GM12878 (cell line): ENCODE data around the gene PCBP4. TPM values are rescaled to one million over a fixed set of nuclear protein-coding genes. Genes with fewer than 3 reads are reported as not detected.

ENCODE experiments used
- ATAC-seq: fragments of 200-7000 bp; cut with Tn5 transposase; 3 replicates; pipeline ENCODE4 v1.9.1; 2020; ENCODE audit warnings: mild to moderate bottlenecking, moderate library complexity
- BruUV-seq: library from RNA; stranded (reverse); fragments of 400-500 nt; replicated peaks from 2 replicates; lab custom pipeline; 2021; lab: Mats Ljungman, UMichigan
- CTCF ChIA-PET: fragments of 300-600 bp; sonication (Branson Sonifier 250); formaldehyde crosslinking; extraction: SDS; loops from one replicate; lab custom pipeline; 2021; ENCODE audit warnings: inconsistent platforms; lab: Yijun Ruan, JAX
- POLR2A ChIA-PET: fragments of 350-600 bp; formaldehyde crosslinking; extraction: SDS; loops from one replicate; lab custom pipeline; 2021; ENCODE audit warnings: inconsistent platforms; lab: Charles Lee
- RAD21 ChIA-PET: fragments of 300-600 bp; sonication (Branson Sonifier 250); formaldehyde crosslinking; loops from one replicate; lab custom pipeline; 2023; ENCODE audit warnings: antibody characterized with exemption; ENCODE audit not compliant: unreplicated experiment; lab: Charles Lee
- SMC1A ChIA-PET: fragments of 300-600 bp; sonication (Branson Sonifier 250); formaldehyde crosslinking; loops from one replicate; lab custom pipeline; 2023; ENCODE audit not compliant: unreplicated experiment, uncharacterized antibody; lab: Charles Lee
- DNase-seq: peaks from one replicate; pipeline ENCODE4 v3.0.0-alpha.2; 2011; ENCODE audit warnings: low read depth, low spot score
- FAIRE-seq: peaks from 3 replicates; lab custom pipeline; 2011; peaks lifted over from hg19 to GRCh38; lab: Jason Lieb, UNC
- H2AFZ ChIP-seq: 2 replicates; pipeline ENCODE4 v1.6.0; 2011; ENCODE audit warnings: low read depth, low read length, control low read depth; ENCODE audit not compliant: control insufficient read depth
- H3K27ac ChIP-seq: 2 replicates; pipeline ENCODE4 v1.5.1; 2011; ENCODE audit warnings: control low read depth; ENCODE audit not compliant: control insufficient read depth, insufficient read depth
- H3K27me3 ChIP-seq, 2 experiments: replicated peaks in 1 of 2; 2 replicates each; pipeline versions ENCODE4 v1.6.0 to v1.6.1; 2011; ENCODE audit warnings: low read length in 1 of 2; ENCODE audit not compliant: control insufficient read depth in 2 of 2, insufficient read depth in 2 of 2
- H3K36me3 ChIP-seq, 2 experiments: 2 replicates each; pipeline ENCODE4 v1.5.1; 2011; ENCODE audit warnings: low read length in 1 of 2; ENCODE audit not compliant: control insufficient read depth in 2 of 2, insufficient read depth in 2 of 2
- H3K4me1 ChIP-seq: 2 replicates; pipeline ENCODE4 v1.6.1; 2011; ENCODE audit warnings: mild to moderate bottlenecking, low read length, moderate library complexity, mixed read lengths; ENCODE audit not compliant: control insufficient read depth, insufficient read depth
- H3K4me2 ChIP-seq: 2 replicates; pipeline ENCODE4 v1.6.0; 2011; ENCODE audit warnings: control low read depth; ENCODE audit not compliant: control insufficient read depth, insufficient read depth
- H3K4me3 ChIP-seq: fragments of 200-600 bp; sonication (generic); 2 replicates; pipeline ENCODE4 v1.5.1; 2016
- H3K79me2 ChIP-seq: 2 replicates; pipeline ENCODE4 v1.6.0; 2011; ENCODE audit warnings: low read length; ENCODE audit not compliant: control insufficient read depth, insufficient read depth
- H3K9ac ChIP-seq: 2 replicates; pipeline ENCODE4 v1.8.0; 2011; ENCODE audit warnings: low read length, control low read depth, mixed read lengths; ENCODE audit not compliant: control insufficient read depth, insufficient read depth
- H3K9me3 ChIP-seq: replicated peaks from 3 replicates; pipeline ENCODE4 v1.5.1; 2011; ENCODE audit warnings: mild to moderate bottlenecking, low read length; ENCODE audit not compliant: control insufficient read depth, insufficient read depth
- H4K20me1 ChIP-seq: 2 replicates; pipeline ENCODE4 v1.6.0; 2011; ENCODE audit not compliant: control insufficient read depth, insufficient read depth
- BRCA1 ChIP-seq: IDR thresholded peaks from 2 replicates; pipeline ENCODE4 v1.6.1; 2011; ENCODE audit warnings: low read depth, low read length, improper control_type of control experiment
- CHD4 ChIP-seq: fragments of 200-600 bp; sonication (generic); IDR thresholded peaks from 2 replicates; pipeline ENCODE4 v1.6.1; 2016; ENCODE audit warnings: mild to moderate bottlenecking
- CREB1 ChIP-seq: IDR thresholded peaks from 2 replicates; pipeline ENCODE4 v1.6.1; 2012; ENCODE audit warnings: low read depth, mild to moderate bottlenecking, inconsistent platforms
- CTCF ChIP-seq, 3 experiments: IDR thresholded peaks in 2 of 3; conservative IDR thresholded peaks in 1 of 3; 2 replicates each; pipeline ENCODE4 v1.5.1; 2011; ENCODE audit warnings: low read depth in 3 of 3, low read length in 3 of 3, mild to moderate bottlenecking in 3 of 3, control low read depth in 2 of 3, moderate library complexity in 2 of 3, inconsistent platforms in 1 of 3, mixed read lengths in 1 of 3; ENCODE audit not compliant: control insufficient read depth in 2 of 3, insufficient read depth in 1 of 3; ENCODE audit errors: extremely low read depth in 1 of 3
- DPF2 ChIP-seq: fragments of 450-650 bp; IDR thresholded peaks from 2 replicates; pipeline ENCODE4 v1.6.1; 2017; ENCODE audit warnings: mild to moderate bottlenecking
- SPI1 ChIP-seq: IDR thresholded peaks from 2 replicates; pipeline ENCODE4 v1.6.1; 2011; ENCODE audit warnings: low read depth, mild to moderate bottlenecking, low read length, moderate library complexity, borderline replicate concordance; ENCODE audit not compliant: insufficient read depth
- SREBF1 ChIP-seq: IDR thresholded peaks from 2 replicates; pipeline ENCODE4 v1.6.1; 2012; ENCODE audit warnings: mild to moderate bottlenecking, low read length
- SRF ChIP-seq, 2 experiments: IDR thresholded peaks; 2 replicates each; pipeline ENCODE4 v1.6.1; 2011; ENCODE audit warnings: low read depth in 2 of 2, low read length in 2 of 2, mild to moderate bottlenecking in 1 of 2, moderate library complexity in 1 of 2
- STAT1 ChIP-seq: fragments of 450-650 bp; conservative IDR thresholded peaks from 2 replicates; pipeline ENCODE4 v1.6.1; 2014; ENCODE audit warnings: antibody characterized with exemption, mild to moderate bottlenecking
- STAT3 ChIP-seq: IDR thresholded peaks from 2 replicates; pipeline ENCODE4 v1.6.1; 2011; ENCODE audit warnings: low read depth, low read length, improper control_type of control experiment
- TAF1 ChIP-seq: IDR thresholded peaks from 2 replicates; pipeline ENCODE4 v1.6.1; 2011; ENCODE audit warnings: mild to moderate bottlenecking, low read depth, low read length, borderline replicate concordance
- TARDBP ChIP-seq: IDR thresholded peaks from 2 replicates; pipeline ENCODE4 v1.6.1; 2016; ENCODE audit warnings: borderline replicate concordance
- WRNIP1 ChIP-seq: IDR thresholded peaks from 2 replicates; pipeline ENCODE4 v1.6.1; 2011; ENCODE audit warnings: low read depth, low read length, improper control_type of control experiment, borderline replicate concordance
- WGBS: methylation state at CpG from one replicate; pipeline ENCODE4 v1.1.6; 2016; ENCODE audit warnings: low lambda C conversion rate; ENCODE audit not compliant: insufficient replicate concordance, insufficient coverage; ENCODE audit errors: missing lambda C conversion rate; 5-methylcytosine and 5-hydroxymethylcytosine counted together
- in situ Hi-C: fragments of 300-500 bp; cut with MboI; formaldehyde crosslinking; loops from 9 replicates; pipeline ENCODE4 v1.14.3; 2018; ENCODE audit warnings: mixed read lengths
- intact Hi-C: fragments of 100-400 bp; cut with micrococcal nuclease; formaldehyde crosslinking; loops from one replicate; pipeline ENCODE4 v1.14.2; 2022; ENCODE audit not compliant: unreplicated experiment
- polyA plus RNA-seq, 11 experiments: library from polyadenylated mRNA; depleted of rRNA in 4 of 11; unstranded in 6 of 11; stranded (reverse) in 5 of 11; fragments of >200 nt; fragmentation: Nextera tagmentation in 4 of 11; fragmentation: Illumina TruSeq in 1 of 11; extraction: Ambion mirVana in 4 of 11; extraction: Trizol in 1 of 11; gene quantifications; 1 replicate in 1 of 11; 2 replicates in 10 of 11; pipeline versions ENCODE4 v1.2.1 to v1.2.3, GENCODE V29; 2011 to 2016; ENCODE audit warnings: inconsistent platforms in 2 of 11, missing spikeins in 2 of 11, low read depth in 1 of 11
- total RNA-seq, 4 experiments: library from RNA; depleted of rRNA in 3 of 4; stranded (reverse); fragments of >200 nt in 3 of 4; fragmentation: Illumina TruSeq in 1 of 4; extraction: Trizol in 1 of 4; gene quantifications; 2 replicates each; pipeline versions ENCODE4 v1.2.1 to v1.2.3, GENCODE V29; 2013 to 2021
- TF ChIP-seq, protein P1 (sequence below): fragments of 450-650 bp; conservative IDR thresholded peaks from 2 replicates; pipeline ENCODE4 v1.6.1; 2017; ENCODE audit warnings: mild to moderate bottlenecking, moderate library complexity
- TF ChIP-seq, protein P2 (sequence below): fragments of 450-650 bp; IDR thresholded peaks from 2 replicates; pipeline ENCODE4 v1.6.1; 2018; ENCODE audit warnings: borderline replicate concordance, mild to moderate bottlenecking; ENCODE audit not compliant: partially characterized antibody

PCBP4 gene
- total and polyA plus RNA-seq, 10 of the 15 experiments (the other 5 are each of a cell fraction or from before 2014, with no cell fraction given) = 0.05 to 14.5 (median 4.2) TPM

DNA sequence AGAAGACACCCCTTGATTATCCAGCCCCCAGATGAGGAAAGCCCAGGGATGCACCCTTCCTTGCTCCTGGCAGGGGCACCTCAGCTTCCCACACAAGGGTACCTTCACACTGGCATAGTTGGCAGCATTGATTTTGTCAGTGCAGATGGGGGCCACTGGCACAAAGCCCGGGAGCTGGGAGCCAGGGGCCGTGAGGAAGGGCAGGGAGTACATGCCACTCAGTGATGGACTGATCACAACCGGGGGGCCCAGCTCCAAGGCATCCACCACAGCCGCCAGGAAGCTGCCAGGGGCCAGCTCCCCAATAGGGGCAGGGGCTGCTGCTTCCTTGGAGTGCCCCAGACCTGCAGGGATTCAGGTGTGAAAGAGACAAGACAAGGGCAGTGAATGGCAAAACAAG, 2.6 kb upstream of the PCBP4 start:
- TF ChIP-seq CTCF (IDR thresholded peaks at IDR 0.05 in 2 of 3, conservative IDR thresholded peaks at IDR 0.05 in 1 of 3; ENCODE audit: control insufficient read depth in 2 of 3, extremely low read depth in 1 of 3, insufficient read depth in 1 of 3, low read depth in 3 of 3, low read length in 3 of 3) (no peak), SREBF1 (no peak), TARDBP (no peak), STAT1 (no peak), SPI1 (no peak), DPF2 (no peak), CHD4 (no peak), CREB1 (no peak), TAF1 (no peak), SRF (IDR thresholded peaks at IDR 0.05; ENCODE audit: low read depth in 2 of 2, low read length in 2 of 2) (no peak), STAT3 (no peak), WRNIP1 (no peak), BRCA1 (no peak)
- TF ChIP-seq, protein P1, sequence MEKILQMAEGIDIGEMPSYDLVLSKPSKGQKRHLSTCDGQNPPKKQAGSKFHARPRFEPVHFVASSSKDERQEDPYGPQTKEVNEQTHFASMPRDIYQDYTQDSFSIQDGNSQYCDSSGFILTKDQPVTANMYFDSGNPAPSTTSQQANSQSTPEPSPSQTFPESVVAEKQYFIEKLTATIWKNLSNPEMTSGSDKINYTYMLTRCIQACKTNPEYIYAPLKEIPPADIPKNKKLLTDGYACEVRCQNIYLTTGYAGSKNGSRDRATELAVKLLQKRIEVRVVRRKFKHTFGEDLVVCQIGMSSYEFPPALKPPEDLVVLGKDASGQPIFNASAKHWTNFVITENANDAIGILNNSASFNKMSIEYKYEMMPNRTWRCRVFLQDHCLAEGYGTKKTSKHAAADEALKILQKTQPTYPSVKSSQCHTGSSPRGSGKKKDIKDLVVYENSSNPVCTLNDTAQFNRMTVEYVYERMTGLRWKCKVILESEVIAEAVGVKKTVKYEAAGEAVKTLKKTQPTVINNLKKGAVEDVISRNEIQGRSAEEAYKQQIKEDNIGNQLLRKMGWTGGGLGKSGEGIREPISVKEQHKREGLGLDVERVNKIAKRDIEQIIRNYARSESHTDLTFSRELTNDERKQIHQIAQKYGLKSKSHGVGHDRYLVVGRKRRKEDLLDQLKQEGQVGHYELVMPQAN = no peak
- TF ChIP-seq, protein P2, sequence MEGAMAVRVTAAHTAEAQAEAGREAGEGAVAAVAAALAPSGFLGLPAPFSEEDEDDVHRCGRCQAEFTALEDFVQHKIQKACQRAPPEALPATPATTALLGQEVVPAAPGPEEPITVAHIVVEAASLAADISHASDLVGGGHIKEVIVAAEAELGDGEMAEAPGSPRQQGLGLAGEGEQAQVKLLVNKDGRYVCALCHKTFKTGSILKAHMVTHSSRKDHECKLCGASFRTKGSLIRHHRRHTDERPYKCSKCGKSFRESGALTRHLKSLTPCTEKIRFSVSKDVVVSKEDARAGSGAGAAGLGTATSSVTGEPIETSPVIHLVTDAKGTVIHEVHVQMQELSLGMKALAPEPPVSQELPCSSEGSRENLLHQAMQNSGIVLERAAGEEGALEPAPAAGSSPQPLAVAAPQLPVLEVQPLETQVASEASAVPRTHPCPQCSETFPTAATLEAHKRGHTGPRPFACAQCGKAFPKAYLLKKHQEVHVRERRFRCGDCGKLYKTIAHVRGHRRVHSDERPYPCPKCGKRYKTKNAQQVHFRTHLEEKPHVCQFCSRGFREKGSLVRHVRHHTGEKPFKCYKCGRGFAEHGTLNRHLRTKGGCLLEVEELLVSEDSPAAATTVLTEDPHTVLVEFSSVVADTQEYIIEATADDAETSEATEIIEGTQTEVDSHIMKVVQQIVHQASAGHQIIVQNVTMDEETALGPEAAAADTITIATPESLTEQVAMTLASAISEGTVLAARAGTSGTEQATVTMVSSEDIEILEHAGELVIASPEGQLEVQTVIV = no peak
- Histone ChIP-seq H3K79me2 (peaks cover 5% of the 10 kb centered on the region; the same call in 1 of the 2 replicates), H2AFZ (no peak overlapping the region), H3K9me3 (no peaks in the 10 kb centered on the region), H3K36me3 (no peaks in the 10 kb centered on the region), H3K4me1 (peaks cover 14% of the 10 kb centered on the region), H3K4me3 (no peak overlapping the region), H3K27ac (no peak overlapping the region), H4K20me1 (no peaks in the 10 kb centered on the region), H3K9ac (no peak overlapping the region), H3K4me2 (no peak overlapping the region), H3K27me3 (no peaks in the 10 kb centered on the region)
- intact Hi-C loops (no loop called here), in situ Hi-C loops (no loop called here)
- ATAC-seq (no peak), FAIRE-seq (no peak), DNase-seq (no peak)
- SMC1A ChIA-PET = interaction anchor here (1.4 kb wide), 1 partner anchor 27 kb away, joined by 5 read pairs; the partner anchor contains the start of gene PARP3
- POLR2A ChIA-PET = no interaction called here
- CTCF ChIA-PET = interaction anchor here (0.7 to 1.8 kb wide), 5 partner anchors 12 to 152 kb away, joined by 3 to 7 read pairs (median 4); partner anchors contain the start of gene PARP3
- no TSS peak for BruUV-seq
- RAD21 ChIA-PET = interaction anchor here (2.1 kb wide), 1 partner anchor 27 kb away, joined by 10 read pairs; the partner anchor contains the start of gene PARP3
- WGBS = 83% methylated on average over 4 of the region's 4 CpGs
